ENCODE data around the gene CHCHD6. TPM values are rescaled to one million over a fixed set of nuclear protein-coding genes. Genes with fewer than 3 reads are reported as not detected.

The CHCHD6 gene
- total and polyA plus RNA-seq, 2 of the 4 experiments (the other 2 are of a cell fraction), result 18.8 to 28.9 TPM

- Histone ChIP-seq H3K4ac (ENCODE audit: low read depth, low read length) (0 out of 2 replicates have a peak overlapping the region, but pooled peaks have one; percentile 36), H2BK20ac (ENCODE audit: low read depth, low read length) (no peak overlapping the region), H4K5ac (ENCODE audit: low read depth, low read length) (no peak overlapping the region), H3K4me1 (ENCODE audit: control insufficient read depth, insufficient read depth, low read length) (peaks cover 26% of the 10 kb centered on the region), H3K14ac (replicated peaks; ENCODE audit: low read depth, low read length) (no peak overlapping the region; the same call in 1 of the 2 replicates), H2BK5ac (ENCODE audit: low read depth, low read length, poor library complexity, severe bottlenecking) (no peak overlapping the region), H3K18ac (ENCODE audit: low read depth, low read length) (no peak overlapping the region), H3K9ac (ENCODE audit: low read depth, low read length) (no peak overlapping the region), H3K27ac (ENCODE audit: insufficient read depth, low read length) (no peak overlapping the region), H2BK120ac (ENCODE audit: low read depth, low read length) (peak overlapping the region; percentile 32; the same call in 1 of the 2 replicates), H3K23ac (ENCODE audit: low read depth, low read length) (no peak overlapping the region), H4K20me1 (ENCODE audit: insufficient read depth, low read length) (no peaks in the 10 kb centered on the region), H3K56ac (ENCODE audit: extremely low read depth, insufficient read depth, low read length) (no peak overlapping the region), H3K36me3 (ENCODE audit: control insufficient read depth, insufficient read depth, low read length) (no peaks in the 10 kb centered on the region), H2AK5ac (ENCODE audit: low read depth, low read length) (peak overlapping the region; percentile 23; the same call in 1 of the 2 replicates), H2AK9ac (replicated peaks; ENCODE audit: low read depth, low read length, poor library complexity) (no peak overlapping the region), H3K27me3 (ENCODE audit: control insufficient read depth, insufficient read depth, low read length) (no peaks in the 10 kb centered on the region), H4K91ac (ENCODE audit: insufficient read depth, low read depth, low read length) (no peak overlapping the region), H3K9me3 (ENCODE audit: control insufficient read depth, insufficient read depth, low read length) (no peaks in the 10 kb centered on the region), H2BK15ac (ENCODE audit: low read depth, low read length) (no peak overlapping the region), H3K79me1 (ENCODE audit: low read depth in 1 of 2, low read length in 2 of 2) (0 out of 4 replicates have a peak, but pooled peaks cover 0 to 6% of the 10 kb centered on the region in 2 experiments), H3K4me3 (ENCODE audit: insufficient read depth, low read depth, low read length) (no peak overlapping the region), H3K4me2 (ENCODE audit: low read depth, low read length) (no peak overlapping the region), H4K8ac (ENCODE audit: low read depth in 2 of 2, low read length in 2 of 2) (no peak overlapping the region), H2AFZ (replicated peaks; ENCODE audit: low read length, poor library complexity) (no peak overlapping the region), H3K9me1 (ENCODE audit: insufficient read depth, low read length) (peaks cover 36% of the 10 kb centered on the region)
- no peak for ATAC-seq (ENCODE audit: low read depth)
- intact Hi-C loops (cut with micrococcal nuclease), result no loop called here
- ChIA-PET CTCF (no interaction called here), POLR2A (ENCODE audit: unreplicated experiment) (no interaction called here)
- DNase-seq, result no peak
- BruUV-seq (replicated peaks), result no TSS peak
- dilution Hi-C loops (cut with HindIII; ENCODE audit: low sequenced_read_pairs, unreplicated experiment), result no loop called here
- TF ChIP-seq, protein P1, sequence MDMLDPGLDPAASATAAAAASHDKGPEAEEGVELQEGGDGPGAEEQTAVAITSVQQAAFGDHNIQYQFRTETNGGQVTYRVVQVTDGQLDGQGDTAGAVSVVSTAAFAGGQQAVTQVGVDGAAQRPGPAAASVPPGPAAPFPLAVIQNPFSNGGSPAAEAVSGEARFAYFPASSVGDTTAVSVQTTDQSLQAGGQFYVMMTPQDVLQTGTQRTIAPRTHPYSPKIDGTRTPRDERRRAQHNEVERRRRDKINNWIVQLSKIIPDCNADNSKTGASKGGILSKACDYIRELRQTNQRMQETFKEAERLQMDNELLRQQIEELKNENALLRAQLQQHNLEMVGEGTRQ (IDR thresholded peaks at IDR 0.05; ENCODE audit: low read depth, low read length), result no peak
- no peak for TF ChIP-seq SMC3 (IDR thresholded peaks at IDR 0.05; ENCODE audit: low read depth, low read length)
- no peak for TF ChIP-seq RFX5 (IDR thresholded peaks at IDR 0.05; ENCODE audit: low read depth, low read length)
- 100% methylated on average over 1 of the region's 4 CpGs; no CpG with 5 or more reads in 1 of the 2 experiments for WGBS, 2 experiments (ENCODE audit: extremely low coverage in 2 of 2, insufficient read length in 1 of 2)
- in situ Hi-C loops (cut with MboI; ENCODE audit: low sequenced_read_pairs), result no loop called here
These were observed 231.9 kb downstream of the CHCHD6 start for GRCh38 chr3:126935756-126936509.

Data from IMR-90 (cell line).